H54 (cell line): ENCODE data around the gene NCKAP5.
"Not testable (repeated sequence)": the region's sequence is repeated elsewhere in the genome, so short reads cannot be mapped to it uniquely, and the experiment has no call there.

Experiments used
- DNase-seq: peaks from one replicate; pipeline ENCODE4 v3.0.0; 2011; ENCODE audit warnings: low spot score, mixed read lengths; ENCODE audit not compliant: insufficient read length
- FAIRE-seq: peaks from 3 replicates; lab custom pipeline; 2011; peaks lifted over from hg19 to GRCh38; lab: Jason Lieb, UNC
- POLR2A ChIP-seq: IDR thresholded peaks from 2 replicates; pipeline ENCODE4 v1.6.1; 2011; ENCODE audit warnings: low read depth, mild to moderate bottlenecking, low read length

The NCKAP5 gene

DNA sequence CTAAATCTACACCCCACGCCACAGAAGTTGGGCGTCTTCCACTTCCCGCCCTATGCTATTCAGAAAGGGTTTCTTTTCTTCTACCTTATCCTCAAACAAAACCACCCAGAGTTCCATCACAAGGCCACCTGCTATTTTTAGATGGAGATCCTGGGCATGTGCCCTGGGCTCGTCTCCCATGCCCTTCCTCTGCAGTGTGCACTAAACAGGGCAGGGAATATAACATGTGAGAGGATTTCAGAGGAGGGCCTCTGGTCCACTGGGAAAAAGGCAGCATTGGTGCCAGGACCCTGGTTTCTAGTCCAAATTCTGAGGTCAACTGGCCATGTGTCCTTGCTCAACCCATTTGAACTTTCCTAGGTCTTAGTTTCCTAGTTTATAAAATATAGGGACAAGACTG is 320.0 kb downstream of the NCKAP5 start:
- DNase-seq (no peak), FAIRE-seq (no peak)
- no peak for TF ChIP-seq POLR2A

DNA sequence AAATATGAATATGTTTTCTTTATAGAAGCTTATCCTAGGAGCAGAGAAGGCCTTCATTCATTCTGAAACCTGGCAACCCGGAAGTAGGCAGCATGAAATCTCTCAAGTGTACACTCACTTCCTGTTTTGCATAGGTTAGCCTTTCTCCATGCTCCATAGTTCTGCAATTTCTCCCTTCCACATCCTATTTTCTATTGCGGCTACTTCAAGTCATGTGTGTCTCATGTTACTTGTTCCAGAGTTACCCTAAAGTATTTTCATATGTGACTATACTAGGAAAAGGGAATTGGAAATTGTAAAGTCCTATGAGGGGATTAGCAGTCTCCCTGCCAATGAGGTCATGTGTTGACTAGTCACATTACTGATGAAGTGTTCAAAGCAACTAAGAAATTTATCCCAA is 320.6 kb downstream of the NCKAP5 start:
- DNase-seq (no peak), FAIRE-seq (no peak)
- no peak for TF ChIP-seq POLR2A

DNA sequence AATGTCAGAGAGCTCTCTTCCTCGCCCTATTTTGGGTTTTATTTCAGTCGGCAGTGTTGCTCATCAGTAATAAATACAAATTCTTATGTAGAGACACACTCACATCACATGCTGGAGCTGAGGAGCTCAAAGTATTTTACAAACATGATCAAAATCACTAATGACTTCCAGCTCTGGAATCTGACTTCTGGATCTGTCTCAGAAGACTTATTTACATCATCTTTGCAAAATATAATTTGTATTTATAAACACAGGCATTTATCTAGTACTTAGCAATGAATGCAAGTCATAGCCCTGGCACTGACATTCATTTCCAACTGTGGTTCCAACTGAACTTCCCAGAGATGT is 327.1 kb downstream of the NCKAP5 start:
- no peak for FAIRE-seq
- DNase-seq, result no peak
- no peak for TF ChIP-seq POLR2A

DNA sequence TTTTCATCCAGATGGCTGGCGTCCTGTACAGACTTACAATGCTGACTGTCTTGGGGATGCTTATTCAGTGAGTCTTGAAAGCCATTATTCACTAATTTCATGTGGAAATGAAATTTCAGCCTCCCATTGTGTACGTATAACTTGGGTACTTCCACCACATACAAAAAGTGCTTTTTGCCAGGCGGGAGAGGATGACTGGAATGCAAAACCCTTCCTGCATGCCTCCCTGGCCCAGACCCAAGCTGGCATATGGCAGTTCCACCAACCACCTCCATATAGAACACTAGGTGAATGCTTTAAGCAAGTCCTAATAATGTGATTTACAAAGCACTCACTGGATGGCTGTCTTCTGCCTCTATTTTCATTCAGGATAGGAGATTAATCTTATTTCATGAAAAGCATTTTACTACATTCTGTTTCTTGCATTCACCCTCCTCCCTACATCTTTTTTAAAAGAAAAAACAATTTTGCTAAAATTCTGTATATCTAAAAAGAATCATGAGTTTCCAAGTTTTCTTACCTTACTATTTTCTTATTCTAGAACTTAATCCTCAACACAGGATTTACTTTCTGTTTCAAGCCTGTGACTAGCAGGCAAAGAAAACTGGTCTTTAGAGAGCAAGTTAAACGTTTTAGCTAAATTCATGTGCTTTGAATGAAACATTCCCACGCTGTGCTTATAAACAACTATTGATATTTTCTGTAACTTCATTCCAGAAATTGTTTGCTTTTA is 327.6 kb downstream of the NCKAP5 start:
- no peak for TF ChIP-seq POLR2A
- no peak for FAIRE-seq
- DNase-seq, result no peak

DNA sequence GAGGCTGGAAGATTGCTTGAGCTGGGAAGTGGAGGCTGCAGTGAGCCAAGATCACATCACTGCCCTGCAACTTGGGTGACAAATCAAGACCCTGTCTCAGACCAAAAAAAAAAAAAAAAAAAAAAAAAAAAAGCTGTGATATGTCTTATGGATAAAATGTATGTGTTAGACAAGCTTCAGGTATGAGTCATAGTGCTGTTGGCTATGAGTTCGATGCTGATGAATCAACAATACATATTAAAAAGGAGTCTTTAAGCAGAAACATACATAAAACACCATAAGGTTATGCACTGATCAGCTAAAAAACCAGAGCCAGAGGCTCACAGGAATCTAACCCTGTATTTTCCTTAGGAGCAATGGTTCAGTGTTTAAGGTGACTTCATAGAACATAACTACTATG is 332.3 kb downstream of the NCKAP5 start:
- no peak for TF ChIP-seq POLR2A
- FAIRE-seq (no peak), DNase-seq (no peak)

DNA sequence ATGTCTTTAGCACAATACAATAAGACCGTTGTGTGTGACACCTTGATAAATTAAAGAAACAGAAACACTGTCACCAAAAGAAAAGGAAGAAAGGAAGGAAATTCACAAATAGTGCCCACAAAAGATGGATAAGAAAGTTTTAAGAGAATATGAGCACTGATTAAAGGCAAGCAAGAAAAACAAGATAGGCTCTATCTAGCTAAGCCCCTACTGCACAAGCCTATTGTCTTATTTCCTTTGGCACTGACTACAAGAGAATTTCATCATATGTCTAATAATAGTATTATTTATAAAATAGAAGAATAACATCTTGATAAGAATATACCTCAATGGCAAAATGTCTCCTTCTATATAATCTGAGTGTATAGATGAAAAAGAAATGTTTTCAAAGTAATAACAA is 335.7 kb downstream of the NCKAP5 start:
- TF ChIP-seq POLR2A, result no peak
- DNase-seq (no peak), FAIRE-seq (no peak)

DNA sequence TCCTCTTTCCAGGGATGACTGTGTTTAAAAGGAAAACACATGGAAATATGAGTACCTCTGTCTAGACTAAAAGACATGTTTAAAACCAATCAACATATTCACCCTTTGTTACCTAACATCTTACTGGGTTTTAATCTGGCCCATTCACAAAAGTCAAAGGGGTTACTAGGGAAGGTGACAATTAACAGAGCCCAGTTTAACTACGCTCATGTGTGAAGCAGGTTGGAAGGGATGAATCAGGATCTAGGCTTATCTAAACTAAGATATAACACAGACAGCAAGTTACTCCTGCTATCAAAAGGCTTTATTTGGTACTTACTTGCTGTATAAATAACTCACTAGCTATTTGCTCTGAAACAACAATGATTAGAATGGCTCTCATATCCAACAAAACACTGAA is 337.0 kb downstream of the NCKAP5 start:
- no peak for DNase-seq
- no peak for FAIRE-seq
- no peak for TF ChIP-seq POLR2A

DNA sequence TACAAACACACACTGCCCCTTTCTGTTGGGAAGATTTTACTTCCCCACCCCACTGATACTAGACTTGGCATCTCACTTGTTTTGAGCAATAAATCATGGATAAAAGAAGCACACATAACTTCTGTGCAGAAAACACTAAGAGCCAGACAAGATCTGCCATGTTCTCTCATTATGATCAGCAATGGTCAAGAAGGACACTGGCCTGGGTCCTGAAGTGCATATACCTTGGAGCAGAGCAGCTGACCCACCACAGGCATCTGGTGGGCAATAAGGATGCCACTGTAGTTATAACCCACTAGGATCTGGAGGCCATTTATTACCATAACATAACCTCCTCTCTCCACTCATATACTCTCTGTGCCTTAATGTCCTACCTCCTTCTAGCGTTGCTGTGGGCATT is 338.3 kb downstream of the NCKAP5 start:
- DNase-seq, result no peak
- no peak for TF ChIP-seq POLR2A
- FAIRE-seq, result no peak

DNA sequence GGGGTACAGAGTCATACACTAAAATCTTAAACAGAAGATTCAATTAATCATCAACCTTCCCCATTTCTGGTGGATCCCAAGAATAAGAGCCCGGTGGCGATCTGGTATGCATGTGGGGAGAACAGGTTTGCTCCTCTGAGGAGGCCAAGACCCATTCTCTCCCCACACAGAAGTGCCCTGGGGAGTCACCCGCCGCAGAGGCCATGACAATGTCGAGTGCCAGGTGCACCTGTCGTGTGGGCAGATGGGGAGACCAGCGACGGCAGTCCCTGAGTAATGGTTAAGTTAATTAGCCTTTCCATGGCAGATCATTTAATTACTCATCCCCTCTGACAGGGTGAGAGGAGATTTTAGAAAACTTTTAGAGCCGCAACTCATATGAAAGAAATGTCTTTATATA is 345.0 kb downstream of the NCKAP5 start:
- TF ChIP-seq POLR2A, result no peak
- DNase-seq, result no peak
- no peak for FAIRE-seq

DNA sequence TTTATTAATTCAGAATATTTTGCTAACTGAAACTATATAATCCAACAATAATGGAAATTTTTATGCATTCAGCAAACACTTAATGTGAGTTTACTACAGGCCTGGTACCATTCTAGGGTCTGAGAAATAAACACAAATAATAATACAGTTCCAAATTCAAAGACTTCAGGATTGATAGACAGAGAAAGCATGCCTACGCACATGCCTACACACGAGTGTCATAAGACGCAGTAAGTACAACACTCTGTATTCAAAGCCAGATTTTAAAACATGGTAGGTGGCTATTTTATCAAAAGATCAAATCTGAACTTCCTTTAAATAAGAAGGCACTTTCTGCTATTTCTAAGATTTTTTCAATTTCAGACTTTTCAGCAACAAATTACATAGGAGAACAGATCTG is 346.9 kb downstream of the NCKAP5 start:
- TF ChIP-seq POLR2A, result no peak
- DNase-seq (no peak), FAIRE-seq (no peak)

DNA sequence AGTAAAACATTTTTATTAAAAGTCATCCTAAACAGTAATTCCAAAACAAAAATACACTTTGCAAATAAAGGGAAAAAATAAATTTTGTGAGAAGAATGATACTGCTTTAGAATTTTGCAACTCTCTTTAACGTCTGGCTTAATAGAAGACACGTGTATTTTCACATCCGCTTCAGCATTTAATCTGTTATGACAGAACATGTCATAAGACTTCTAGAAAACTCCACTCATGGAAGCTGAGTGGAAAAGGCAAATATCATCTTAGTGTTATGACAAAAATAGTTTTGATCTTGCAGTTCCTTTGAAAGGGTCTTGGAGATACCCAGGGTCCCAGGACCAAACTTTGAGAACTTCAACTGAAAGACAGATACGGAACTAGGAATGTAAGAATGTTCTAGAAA is 350.1 kb downstream of the NCKAP5 start:
- no peak for DNase-seq
- no peak for TF ChIP-seq POLR2A
- no peak for FAIRE-seq

DNA sequence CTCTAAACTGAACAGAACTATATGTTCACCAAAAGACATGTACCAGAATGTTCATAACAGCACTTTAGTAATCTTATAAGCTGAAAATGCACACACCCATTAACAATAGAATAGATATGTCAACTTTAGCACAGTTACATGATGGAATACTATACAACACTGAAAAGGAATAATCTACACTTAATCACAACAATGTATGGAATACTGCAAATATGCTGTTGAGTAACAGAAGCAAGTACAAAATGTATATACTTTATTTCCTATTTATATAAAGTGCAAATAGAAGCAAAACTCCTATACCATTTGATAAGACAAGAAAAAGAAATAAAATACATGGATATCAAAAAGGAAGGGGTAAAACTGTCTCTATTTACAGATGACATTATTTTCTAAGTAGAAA is 352.8 kb downstream of the NCKAP5 start:
- TF ChIP-seq POLR2A, result no peak
- FAIRE-seq, result no peak
- no peak for DNase-seq

DNA sequence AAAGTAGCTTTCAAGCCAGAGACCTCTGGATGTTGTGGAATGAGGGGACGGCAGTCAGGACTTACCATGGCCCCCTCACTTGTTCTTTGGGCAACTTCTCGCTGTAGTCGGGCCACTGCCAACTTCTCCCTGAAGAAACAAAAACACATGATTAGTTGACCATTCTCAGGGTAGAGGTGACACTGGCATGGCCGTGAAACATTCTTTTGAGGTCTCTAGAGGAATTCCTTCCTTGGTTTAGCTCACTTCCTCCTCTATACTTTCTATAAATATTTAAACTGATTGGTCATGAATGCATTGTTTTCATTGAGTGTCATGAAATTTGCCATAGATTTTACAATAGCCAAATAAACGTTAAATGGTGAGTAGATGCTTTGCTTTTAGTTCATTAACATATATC is 354.6 kb downstream of the NCKAP5 start:
- no peak for TF ChIP-seq POLR2A
- DNase-seq (no peak), FAIRE-seq (no peak)

DNA sequence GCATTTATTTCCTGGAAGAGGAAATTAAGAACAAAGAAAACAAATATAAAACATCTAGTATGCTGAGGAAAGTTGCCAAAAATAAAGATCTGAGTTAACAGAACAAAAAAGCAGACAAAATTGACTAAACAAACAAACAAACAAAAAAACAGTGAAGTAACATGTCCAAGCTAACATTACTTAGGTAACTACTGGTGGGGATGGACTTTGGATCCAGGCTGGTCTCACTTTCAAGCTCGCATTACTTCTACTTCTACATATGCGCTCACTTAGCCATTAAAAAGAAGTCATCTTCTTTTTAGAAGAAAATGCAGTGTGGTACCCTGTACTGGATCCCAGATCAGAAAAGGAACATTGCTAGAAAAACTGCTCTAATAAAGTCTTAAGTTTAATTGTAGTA is 358.9 kb downstream of the NCKAP5 start:
- DNase-seq, result no peak
- FAIRE-seq, result no peak
- no peak for TF ChIP-seq POLR2A

DNA sequence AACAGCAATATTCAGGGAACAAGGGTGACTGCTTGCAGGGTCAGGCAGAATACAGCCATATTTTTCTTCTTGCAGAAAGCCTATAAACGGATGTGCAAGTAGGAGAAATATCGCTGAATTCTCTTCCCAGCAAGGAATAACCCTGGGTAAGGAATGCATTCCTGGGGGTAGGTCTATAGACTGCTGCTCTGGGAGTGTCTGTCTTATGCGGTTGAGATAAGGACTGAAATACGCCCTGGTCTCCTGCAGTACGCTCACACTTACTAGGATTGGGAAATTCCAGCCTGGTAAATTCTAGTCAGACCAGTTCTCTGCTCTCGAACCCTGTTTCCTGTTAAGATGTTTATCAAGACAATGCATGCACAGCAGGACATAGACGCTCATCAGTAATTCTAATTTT is 361.6 kb downstream of the NCKAP5 start:
- not testable (repeated sequence) for FAIRE-seq, DNase-seq

DNA sequence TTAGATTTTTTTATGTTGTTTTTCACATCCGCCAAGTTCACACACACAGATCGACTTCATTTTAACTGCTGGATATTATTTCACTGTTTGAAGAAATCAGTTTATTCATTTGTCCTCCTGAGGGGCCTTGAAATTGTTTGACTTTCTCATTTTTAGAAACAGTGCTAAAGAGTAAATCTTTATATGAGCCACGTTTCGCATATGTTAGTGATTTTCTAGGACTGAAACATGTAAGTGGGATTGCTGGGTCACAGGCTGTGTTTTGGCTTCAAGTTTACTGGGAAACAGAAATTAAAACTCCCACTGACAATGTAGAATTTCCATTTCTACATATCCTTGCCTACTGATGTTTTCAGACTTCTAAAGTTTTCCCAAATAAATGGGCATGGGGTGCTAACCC is 363.8 kb downstream of the NCKAP5 start:
- DNase-seq, result no peak
- no peak for TF ChIP-seq POLR2A
- no peak for FAIRE-seq
